ENCODE data around the gene HBM. TPM values are rescaled to one million over a fixed set of nuclear protein-coding genes. Genes with fewer than 3 reads are reported as not detected.
"Not testable (repeated sequence)": the region's sequence is repeated elsewhere in the genome, so short reads cannot be mapped to it uniquely, and the experiment has no call there.

Gene HBM
- total RNA-seq, 1 experiment from 2014 or later: not detected

DNA sequence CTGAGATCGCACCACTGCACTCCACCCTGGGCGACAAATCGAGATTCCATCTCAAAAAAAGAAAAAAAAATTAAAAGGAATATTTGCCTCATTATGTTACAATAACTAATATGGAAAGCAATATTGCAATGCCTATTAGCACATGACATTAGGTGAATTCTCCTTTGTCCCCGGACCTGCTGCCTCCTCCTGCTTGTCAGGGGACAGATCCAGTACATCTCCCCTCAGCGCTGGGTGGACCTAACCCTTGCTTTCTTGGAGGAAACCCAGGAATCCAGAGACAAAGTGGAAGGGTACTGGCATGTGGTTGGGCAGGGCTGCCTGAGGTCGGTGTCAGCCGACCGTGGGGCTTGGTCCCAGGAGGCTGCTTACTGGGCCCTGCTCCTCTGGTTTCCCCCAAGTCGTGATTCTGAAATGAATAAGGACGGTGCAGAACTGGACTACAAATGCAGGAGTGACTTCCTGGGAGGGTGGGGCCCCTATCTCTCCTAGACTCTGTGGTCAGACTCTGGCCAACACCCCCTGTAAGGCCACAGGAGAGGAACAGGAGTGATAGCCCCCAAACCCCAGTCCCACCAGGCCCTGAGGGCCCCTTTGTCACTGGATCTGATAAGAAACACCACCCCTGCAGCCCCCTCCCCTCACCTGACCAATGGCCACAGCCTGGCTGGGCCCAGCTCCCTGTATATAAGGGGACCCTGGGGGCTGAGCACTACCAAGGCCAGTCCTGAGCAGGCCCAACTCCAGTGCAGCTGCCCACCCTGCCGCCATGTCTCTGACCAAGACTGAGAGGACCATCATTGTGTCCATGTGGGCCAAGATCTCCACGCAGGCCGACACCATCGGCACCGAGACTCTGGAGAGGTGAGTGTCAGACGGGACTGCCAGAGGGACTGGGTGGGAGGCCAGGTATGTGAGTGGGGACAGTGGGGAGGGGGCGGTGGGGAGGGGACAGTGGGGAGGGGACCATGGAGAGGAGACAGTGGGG lies 13.3 kb upstream of the HBM start, which contains the start of gene HBZ:
Gene HBZ, plus strand, starts transcription at position 504 of the 988 bp plus-strand sequence. Its CDS starts 266 bp downstream, at position 770.
- Histone ChIP-seq H3K9ac (ENCODE audit: low read length) (no peak within 1 kb of the TSS), H3K4me3 (ENCODE audit: low read length) (no peak within 1 kb of the TSS), H3K79me2 (ENCODE audit: low read length) (no peaks in the 10 kb centered on the region)

DNA sequence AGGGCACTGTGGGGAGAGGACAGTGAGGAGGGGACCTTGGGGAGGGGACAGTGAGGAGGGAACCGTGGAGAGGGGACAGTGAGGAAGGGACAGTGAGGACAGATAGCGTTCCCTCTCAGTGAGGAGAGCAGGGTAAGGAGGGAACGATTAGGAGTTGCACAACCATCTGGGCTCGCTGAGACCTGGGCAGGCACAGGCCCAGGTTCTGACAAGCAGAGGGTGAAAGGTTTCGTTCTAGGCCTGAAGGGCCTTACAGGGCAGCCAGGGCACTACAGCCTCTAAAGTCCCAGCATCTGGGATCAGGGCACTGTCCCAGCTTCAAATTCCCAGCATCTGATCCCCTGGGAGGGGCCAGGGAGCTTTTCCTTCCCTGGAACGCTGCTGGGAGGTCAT lies 12.7 kb upstream of the HBM start:
- not testable (repeated sequence) for H3K4me3 ChIP-seq (ENCODE audit: low read length); H3K27me3 ChIP-seq (ENCODE audit: low read length); H3K27ac ChIP-seq (ENCODE audit: low read length); H2AFZ ChIP-seq (ENCODE audit: low read length); H3K36me3 ChIP-seq (ENCODE audit: insufficient read depth, low read length); H3K79me2 ChIP-seq (ENCODE audit: low read length); DNase-seq; H3K9me2 ChIP-seq (replicated peaks; ENCODE audit: insufficient read depth, low read length); H4K20me1 ChIP-seq (ENCODE audit: insufficient read depth, low read depth, low read length); H3K4me2 ChIP-seq (ENCODE audit: low read depth, low read length, poor library complexity, severe bottlenecking); H3K9me3 ChIP-seq (ENCODE audit: low read length); H3K9ac ChIP-seq (ENCODE audit: low read length); H3K4me1 ChIP-seq (ENCODE audit: low read length)

More for the DNA sequence above, 13.3 kb upstream of the HBM start, which contains the start of gene HBZ:
- Histone ChIP-seq H3K9me3 (ENCODE audit: low read length) (no peaks in the 10 kb centered on the region), H3K9me2 (replicated peaks; ENCODE audit: insufficient read depth, low read length) (no peaks in the 10 kb centered on the region), H3K4me2 (ENCODE audit: low read depth, low read length, poor library complexity, severe bottlenecking) (no peak within 1 kb of the TSS), H3K27ac (ENCODE audit: low read length) (no peak within 1 kb of the TSS), H2AFZ (ENCODE audit: low read length) (no peak within 1 kb of the TSS), H4K20me1 (ENCODE audit: insufficient read depth, low read depth, low read length) (no peaks in the 10 kb centered on the region), H3K36me3 (ENCODE audit: insufficient read depth, low read length) (no peaks in the 10 kb centered on the region), H3K4me1 (ENCODE audit: low read length) (peaks cover 6% of the 10 kb centered on the region), H3K27me3 (ENCODE audit: low read length) (no peaks in the 10 kb centered on the region)
- DNase-seq: peak; percentile 23

GRCh38 chr16:153550-154216 lies 12.1 kb upstream of the HBM start:
- not testable (repeated sequence) for H3K79me2 ChIP-seq (ENCODE audit: low read length); H3K4me3 ChIP-seq (ENCODE audit: low read length); H3K4me2 ChIP-seq (ENCODE audit: low read depth, low read length, poor library complexity, severe bottlenecking); DNase-seq; H2AFZ ChIP-seq (ENCODE audit: low read length); H4K20me1 ChIP-seq (ENCODE audit: insufficient read depth, low read depth, low read length); H3K36me3 ChIP-seq (ENCODE audit: insufficient read depth, low read length); H3K27ac ChIP-seq (ENCODE audit: low read length); H3K9me2 ChIP-seq (replicated peaks; ENCODE audit: insufficient read depth, low read length); H3K9ac ChIP-seq (ENCODE audit: low read length); H3K27me3 ChIP-seq (ENCODE audit: low read length); H3K9me3 ChIP-seq (ENCODE audit: low read length)
- H3K4me1 ChIP-seq (ENCODE audit: low read length): peaks cover 13% of the 10 kb centered on the region

GRCh38 chr16:154217-155030 lies 11.4 kb upstream of the HBM start:
- Histone ChIP-seq H3K9ac (ENCODE audit: low read length) (peak overlapping the region; percentile 30; the same call in 1 of the 2 replicates), H3K27me3 (ENCODE audit: low read length) (no peaks in the 10 kb centered on the region), H3K9me3 (ENCODE audit: low read length) (no peaks in the 10 kb centered on the region), H3K4me3 (ENCODE audit: low read length) (peak overlapping the region; percentile 57; the same call in 1 of the 2 replicates), H3K4me1 (ENCODE audit: low read length) (peaks cover 13% of the 10 kb centered on the region), H3K4me2 (ENCODE audit: low read depth, low read length, poor library complexity, severe bottlenecking) (peak overlapping the region; percentile 61), H4K20me1 (ENCODE audit: insufficient read depth, low read depth, low read length) (no peaks in the 10 kb centered on the region), H3K79me2 (ENCODE audit: low read length) (no peaks in the 10 kb centered on the region), H2AFZ (ENCODE audit: low read length) (no peak overlapping the region), H3K9me2 (replicated peaks; ENCODE audit: insufficient read depth, low read length) (no peaks in the 10 kb centered on the region), H3K27ac (ENCODE audit: low read length) (no peak overlapping the region), H3K36me3 (ENCODE audit: insufficient read depth, low read length) (no peaks in the 10 kb centered on the region)
- no peak for DNase-seq

DNA sequence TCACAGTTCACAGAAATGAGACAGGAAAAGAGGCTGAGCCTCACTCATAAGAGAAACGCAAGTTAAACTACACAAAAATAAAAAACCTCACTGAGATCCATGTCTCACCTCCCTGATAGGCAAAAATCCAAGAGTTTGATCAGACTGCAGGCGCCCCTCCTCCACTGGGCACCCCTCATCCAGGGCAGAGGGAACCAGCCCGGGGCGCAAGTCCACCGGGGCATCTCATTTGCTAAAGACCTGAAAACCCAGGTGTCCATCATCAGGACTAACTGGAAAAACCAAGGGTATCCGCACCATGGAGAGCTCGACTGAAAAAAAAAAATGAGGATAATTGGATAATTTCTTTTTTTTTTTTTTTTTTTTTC lies 10.8 kb upstream of the HBM start:
- Histone ChIP-seq H3K9ac (ENCODE audit: low read length) (no peak overlapping the region), H3K9me2 (replicated peaks; ENCODE audit: insufficient read depth, low read length) (no peaks in the 10 kb centered on the region), H3K36me3 (ENCODE audit: insufficient read depth, low read length) (no peaks in the 10 kb centered on the region), H3K79me2 (ENCODE audit: low read length) (no peaks in the 10 kb centered on the region), H2AFZ (ENCODE audit: low read length) (no peak overlapping the region), H3K4me3 (ENCODE audit: low read length) (no peak overlapping the region; the same call in 1 of the 2 replicates), H3K27ac (ENCODE audit: low read length) (no peak overlapping the region), H3K27me3 (ENCODE audit: low read length) (no peaks in the 10 kb centered on the region), H3K4me2 (ENCODE audit: low read depth, low read length, poor library complexity, severe bottlenecking) (peak overlapping the region; percentile 61), H4K20me1 (ENCODE audit: insufficient read depth, low read depth, low read length) (no peaks in the 10 kb centered on the region), H3K9me3 (ENCODE audit: low read length) (no peaks in the 10 kb centered on the region), H3K4me1 (ENCODE audit: low read length) (peaks cover 13% of the 10 kb centered on the region)
- no peak for DNase-seq

DNA sequence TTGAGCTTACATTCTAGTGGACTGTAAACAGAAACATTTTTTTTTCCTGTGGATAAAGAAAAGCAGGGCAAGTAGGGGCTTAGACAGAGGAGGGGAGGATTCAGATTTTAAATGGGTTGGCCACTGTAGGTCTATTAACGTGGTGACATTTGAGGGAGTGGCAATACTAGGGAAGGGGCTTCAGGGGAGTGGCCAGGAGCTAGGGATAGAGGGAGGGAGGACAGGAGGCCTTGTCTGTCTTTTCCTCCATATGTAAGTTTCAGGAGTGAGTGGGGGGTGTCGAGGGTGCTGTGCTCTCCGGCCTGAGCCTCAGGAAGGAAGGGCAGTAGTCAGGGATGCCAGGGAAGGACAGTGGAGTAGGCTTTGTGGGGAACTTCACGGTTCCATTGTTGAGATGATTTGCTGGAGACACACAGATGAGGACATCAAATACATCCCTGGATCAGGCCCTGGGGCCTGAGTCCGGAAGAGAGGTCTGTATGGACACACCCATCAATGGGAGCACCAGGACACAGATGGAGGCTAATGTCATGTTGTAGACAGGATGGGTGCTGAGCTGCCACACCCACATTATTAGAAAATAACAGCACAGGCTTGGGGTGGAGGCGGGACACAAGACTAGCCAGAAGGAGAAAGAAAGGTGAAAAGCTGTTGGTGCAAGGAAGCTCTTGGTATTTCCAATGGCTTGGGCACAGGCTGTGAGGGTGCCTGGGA lies 6.5 kb upstream of the HBM start:
- no peaks in the 10 kb centered on the region for H3K79me2 ChIP-seq (ENCODE audit: low read length)
- no peak overlapping the region for H3K9ac ChIP-seq (ENCODE audit: low read length)
- no peak overlapping the region for H3K4me2 ChIP-seq (ENCODE audit: low read depth, low read length, poor library complexity, severe bottlenecking)
- no peaks in the 10 kb centered on the region for H3K36me3 ChIP-seq (ENCODE audit: insufficient read depth, low read length)
- peaks cover 13% of the 10 kb centered on the region for H3K4me1 ChIP-seq (ENCODE audit: low read length)
- H3K27ac ChIP-seq (ENCODE audit: low read length): no peak overlapping the region
- H3K9me2 ChIP-seq (replicated peaks; ENCODE audit: insufficient read depth, low read length): no peaks in the 10 kb centered on the region
- H3K27me3 ChIP-seq (ENCODE audit: low read length): no peaks in the 10 kb centered on the region
- no peak overlapping the region for H2AFZ ChIP-seq (ENCODE audit: low read length)
- no peak for DNase-seq
- no peaks in the 10 kb centered on the region for H4K20me1 ChIP-seq (ENCODE audit: insufficient read depth, low read depth, low read length)
- H3K4me3 ChIP-seq (ENCODE audit: low read length): no peak overlapping the region
- no peaks in the 10 kb centered on the region for H3K9me3 ChIP-seq (ENCODE audit: low read length)

GRCh38 chr16:160242-160641 lies 5.5 kb upstream of the HBM start:
- H3K79me2 ChIP-seq (ENCODE audit: low read length); H3K4me3 ChIP-seq (ENCODE audit: low read length); H3K36me3 ChIP-seq (ENCODE audit: insufficient read depth, low read length); H3K9me2 ChIP-seq (replicated peaks; ENCODE audit: insufficient read depth, low read length); H4K20me1 ChIP-seq (ENCODE audit: insufficient read depth, low read depth, low read length); H3K27ac ChIP-seq (ENCODE audit: low read length); H3K27me3 ChIP-seq (ENCODE audit: low read length); DNase-seq; H3K4me2 ChIP-seq (ENCODE audit: low read depth, low read length, poor library complexity, severe bottlenecking); H3K9me3 ChIP-seq (ENCODE audit: low read length); H2AFZ ChIP-seq (ENCODE audit: low read length); H3K4me1 ChIP-seq (ENCODE audit: low read length); H3K9ac ChIP-seq (ENCODE audit: low read length): not testable (repeated sequence)
